ENCODE measurements around the gene UGT2A3.
"Not testable (repeated sequence)": the region's sequence is repeated elsewhere in the genome, so short reads cannot be mapped to it uniquely, and the experiment has no call there.

Gene UGT2A3

DNA sequence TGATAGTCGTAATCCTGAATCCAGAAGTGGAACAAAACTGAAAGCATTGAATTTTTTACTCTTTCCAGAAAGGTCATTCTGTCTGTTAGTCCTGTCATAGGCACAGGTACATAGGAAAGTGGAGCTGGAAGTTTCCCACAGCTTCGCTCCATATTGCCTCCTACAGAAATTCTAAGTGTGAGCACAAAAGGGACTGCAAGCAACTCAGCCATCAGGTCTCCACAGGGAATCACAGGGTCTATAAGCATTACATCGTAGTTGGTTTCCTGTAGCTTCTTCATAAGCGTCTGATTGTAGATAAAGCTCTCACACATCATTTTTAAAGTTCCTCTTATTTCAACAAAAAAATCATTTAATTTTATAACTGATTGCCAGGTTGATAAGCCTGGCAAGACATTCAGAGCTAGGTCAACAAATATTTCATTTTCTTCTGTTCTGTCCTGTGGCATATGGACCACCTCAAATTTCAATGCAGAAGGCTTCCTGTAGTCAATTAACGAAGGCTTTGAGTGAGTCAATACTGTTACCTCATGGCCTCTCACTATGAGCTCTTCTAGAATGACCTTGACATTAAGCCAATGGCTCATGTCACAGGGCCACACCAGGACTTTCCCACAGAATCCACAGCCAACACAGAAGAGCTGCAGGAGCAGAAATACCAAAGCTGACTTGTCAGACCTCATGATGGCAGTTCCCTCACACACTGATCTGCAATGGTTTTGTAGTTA lies at the start of gene UGT2A3:
UGT2A3 (minus strand) TSS at position 727 of the 728 bp plus-strand sequence; CDS start at position 683, 44 bp downstream.
- Histone ChIP-seq H3K4me1 (ENCODE audit: control insufficient read depth, insufficient read depth, low read length) (peaks cover 16% of the 10 kb centered on the region), H3K4me3 (ENCODE audit: low read length) (no peak within 1 kb of the TSS), H3K9ac (ENCODE audit: low read length) (no peak within 1 kb of the TSS), H3K27me3 (ENCODE audit: control insufficient read depth, insufficient read depth, low read length) (no peaks in the 10 kb centered on the region), H3K36me3 (ENCODE audit: control insufficient read depth, insufficient read depth, low read length) (no peaks in the 10 kb centered on the region), H3K9me3 (ENCODE audit: control insufficient read depth, low read length) (no peaks in the 10 kb centered on the region)

DNA sequence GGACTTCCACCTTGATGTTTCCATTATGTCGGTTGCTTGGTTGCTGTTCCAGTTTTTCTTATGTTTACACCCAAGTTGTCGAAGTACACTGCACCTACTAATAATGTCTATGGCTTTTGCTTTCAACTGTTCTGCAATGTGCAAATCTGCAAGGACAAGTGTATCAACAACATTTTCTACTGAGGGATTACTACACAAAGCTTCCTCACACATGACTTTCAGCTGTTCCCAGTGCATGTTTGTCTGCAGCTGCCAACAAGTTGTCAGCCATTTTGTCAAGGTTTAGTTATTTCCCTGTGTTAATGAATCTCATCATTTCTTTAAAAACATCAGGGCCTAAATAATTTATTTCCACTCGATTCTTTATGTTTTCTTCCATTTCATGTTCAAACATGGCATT lies 45.4 kb upstream of the UGT2A3 start:
- H3K36me3 ChIP-seq (ENCODE audit: control insufficient read depth, insufficient read depth, low read length): no peaks in the 10 kb centered on the region
- H3K9me3 ChIP-seq (ENCODE audit: control insufficient read depth, low read length): no peaks in the 10 kb centered on the region
- no peak overlapping the region for H3K4me3 ChIP-seq (ENCODE audit: low read length)
- no peak overlapping the region for H3K9ac ChIP-seq (ENCODE audit: low read length)
- no peaks in the 10 kb centered on the region for H3K4me1 ChIP-seq (ENCODE audit: control insufficient read depth, insufficient read depth, low read length)
- no peaks in the 10 kb centered on the region for H3K27me3 ChIP-seq (ENCODE audit: control insufficient read depth, insufficient read depth, low read length)

DNA sequence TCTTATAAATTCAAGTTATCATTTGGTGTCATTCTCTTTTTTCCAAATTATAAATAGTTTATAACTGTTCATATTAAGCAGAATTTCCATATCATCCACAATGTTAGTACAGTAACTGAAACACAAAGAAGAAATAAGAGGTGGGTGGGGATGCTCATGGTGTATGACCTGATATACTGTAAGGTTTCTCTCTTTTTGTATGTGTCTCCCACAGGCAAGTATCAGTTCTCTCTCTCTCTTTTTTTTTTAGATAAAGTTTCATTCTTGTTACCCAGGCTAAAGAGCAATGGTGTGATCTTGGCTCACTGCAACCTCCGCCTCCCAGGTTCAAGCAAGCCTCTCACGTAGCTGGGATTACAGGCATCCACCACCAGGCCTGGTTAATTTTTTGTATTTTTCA lies 43.7 kb upstream of the UGT2A3 start:
- no peak overlapping the region for H3K9ac ChIP-seq (ENCODE audit: low read length)
- H3K27me3 ChIP-seq (ENCODE audit: control insufficient read depth, insufficient read depth, low read length): no peaks in the 10 kb centered on the region
- H3K36me3 ChIP-seq (ENCODE audit: control insufficient read depth, insufficient read depth, low read length): no peaks in the 10 kb centered on the region
- H3K4me1 ChIP-seq (ENCODE audit: control insufficient read depth, insufficient read depth, low read length): no peaks in the 10 kb centered on the region
- H3K9me3 ChIP-seq (ENCODE audit: control insufficient read depth, low read length): no peaks in the 10 kb centered on the region
- no peak overlapping the region for H3K4me3 ChIP-seq (ENCODE audit: low read length)

DNA sequence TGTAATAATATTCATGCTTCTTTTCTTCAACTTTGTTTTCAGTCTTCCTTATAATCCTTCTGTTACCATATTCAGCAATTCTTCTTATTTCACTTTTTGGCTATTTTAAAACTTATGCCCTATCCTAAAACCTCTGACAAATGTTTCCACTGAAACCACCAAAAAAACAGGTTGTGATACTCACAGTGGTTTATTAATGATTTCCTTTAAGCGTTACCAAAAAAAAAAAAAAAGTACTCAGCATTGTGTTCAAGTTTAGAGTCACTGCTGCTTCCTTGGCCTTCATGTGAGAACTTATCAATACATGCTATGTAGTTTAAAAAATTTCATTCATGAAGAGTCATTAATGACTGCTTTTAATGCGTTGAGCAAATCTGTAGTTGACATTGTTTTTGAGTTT lies 35.4 kb upstream of the UGT2A3 start:
- H3K4me3 ChIP-seq (ENCODE audit: low read length): no peak overlapping the region
- no peak overlapping the region for H3K9ac ChIP-seq (ENCODE audit: low read length)
- H3K36me3 ChIP-seq (ENCODE audit: control insufficient read depth, insufficient read depth, low read length): no peaks in the 10 kb centered on the region
- H3K27me3 ChIP-seq (ENCODE audit: control insufficient read depth, insufficient read depth, low read length): no peaks in the 10 kb centered on the region
- H3K9me3 ChIP-seq (ENCODE audit: control insufficient read depth, low read length): no peaks in the 10 kb centered on the region
- H3K4me1 ChIP-seq (ENCODE audit: control insufficient read depth, insufficient read depth, low read length): no peaks in the 10 kb centered on the region

DNA sequence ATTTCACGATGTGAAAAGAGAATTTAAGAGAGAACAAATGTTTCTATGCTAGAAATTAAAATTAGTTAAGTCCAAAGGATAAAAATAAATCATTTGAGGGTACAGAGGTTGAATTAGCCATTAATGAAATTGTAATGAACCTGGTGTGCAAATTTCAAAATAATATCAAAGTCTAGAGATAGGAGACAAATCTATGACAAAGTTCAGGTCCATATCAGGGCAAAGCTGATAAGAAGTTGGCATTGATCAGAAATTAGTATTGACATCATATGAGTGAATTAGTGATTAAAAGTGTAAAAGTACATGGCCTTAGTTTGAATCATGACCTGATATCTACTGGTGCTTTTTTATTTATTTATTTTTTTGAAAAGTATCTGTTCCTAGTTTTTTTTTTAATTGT lies 33.8 kb upstream of the UGT2A3 start:
- Histone ChIP-seq H3K4me3 (ENCODE audit: low read length) (no peak overlapping the region), H3K9ac (ENCODE audit: low read length) (no peak overlapping the region), H3K36me3 (ENCODE audit: control insufficient read depth, insufficient read depth, low read length) (no peaks in the 10 kb centered on the region), H3K9me3 (ENCODE audit: control insufficient read depth, low read length) (no peaks in the 10 kb centered on the region), H3K4me1 (ENCODE audit: control insufficient read depth, insufficient read depth, low read length) (no peaks in the 10 kb centered on the region), H3K27me3 (ENCODE audit: control insufficient read depth, insufficient read depth, low read length) (no peaks in the 10 kb centered on the region)

DNA sequence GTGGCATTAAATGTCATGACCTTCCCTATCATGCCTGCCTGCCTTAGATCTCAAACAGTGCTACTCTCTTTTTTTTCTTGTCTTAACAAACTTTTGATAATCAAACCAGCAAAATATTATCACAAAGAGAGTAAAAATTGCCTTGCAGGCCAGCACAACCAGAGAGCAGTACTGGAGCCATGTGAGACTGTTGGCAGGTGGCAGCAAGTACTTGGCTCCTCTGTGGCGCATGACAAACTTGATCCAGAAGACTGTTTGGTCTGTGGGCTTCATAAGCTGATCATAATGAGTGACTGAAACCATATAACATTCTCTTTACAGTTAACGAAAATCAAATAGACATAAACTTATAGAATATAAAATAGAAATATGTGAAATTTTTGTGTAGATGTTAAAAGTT lies 33.3 kb upstream of the UGT2A3 start:
- Histone ChIP-seq H3K27me3 (ENCODE audit: control insufficient read depth, insufficient read depth, low read length) (no peaks in the 10 kb centered on the region), H3K9me3 (ENCODE audit: control insufficient read depth, low read length) (no peaks in the 10 kb centered on the region), H3K9ac (ENCODE audit: low read length) (no peak overlapping the region), H3K4me3 (ENCODE audit: low read length) (no peak overlapping the region), H3K4me1 (ENCODE audit: control insufficient read depth, insufficient read depth, low read length) (no peaks in the 10 kb centered on the region), H3K36me3 (ENCODE audit: control insufficient read depth, insufficient read depth, low read length) (no peaks in the 10 kb centered on the region)

DNA sequence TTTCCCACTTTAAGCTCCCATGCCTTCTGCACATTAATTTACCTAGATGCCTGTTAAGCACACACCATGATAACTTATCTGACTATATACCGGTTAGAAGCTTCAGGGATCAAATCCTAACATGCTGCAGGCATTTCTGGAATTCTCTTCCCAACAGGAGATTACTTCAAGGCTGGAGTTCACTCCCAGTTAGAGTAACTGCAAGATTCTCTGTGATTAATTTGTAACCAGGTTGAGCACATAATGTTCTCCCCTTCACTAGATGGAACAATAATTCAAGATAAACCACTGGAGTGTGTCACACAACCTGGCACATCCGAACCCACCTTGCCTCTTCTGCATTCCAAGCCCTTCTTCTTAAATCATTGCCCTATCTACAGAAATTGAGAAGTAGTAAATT lies 11.8 kb upstream of the UGT2A3 start:
- Histone ChIP-seq H3K27me3 (ENCODE audit: control insufficient read depth, insufficient read depth, low read length) (no peaks in the 10 kb centered on the region), H3K36me3 (ENCODE audit: control insufficient read depth, insufficient read depth, low read length) (no peaks in the 10 kb centered on the region), H3K9me3 (ENCODE audit: control insufficient read depth, low read length) (no peaks in the 10 kb centered on the region), H3K4me3 (ENCODE audit: low read length) (no peak overlapping the region), H3K9ac (ENCODE audit: low read length) (no peak overlapping the region), H3K4me1 (ENCODE audit: control insufficient read depth, insufficient read depth, low read length) (no peaks in the 10 kb centered on the region)

DNA sequence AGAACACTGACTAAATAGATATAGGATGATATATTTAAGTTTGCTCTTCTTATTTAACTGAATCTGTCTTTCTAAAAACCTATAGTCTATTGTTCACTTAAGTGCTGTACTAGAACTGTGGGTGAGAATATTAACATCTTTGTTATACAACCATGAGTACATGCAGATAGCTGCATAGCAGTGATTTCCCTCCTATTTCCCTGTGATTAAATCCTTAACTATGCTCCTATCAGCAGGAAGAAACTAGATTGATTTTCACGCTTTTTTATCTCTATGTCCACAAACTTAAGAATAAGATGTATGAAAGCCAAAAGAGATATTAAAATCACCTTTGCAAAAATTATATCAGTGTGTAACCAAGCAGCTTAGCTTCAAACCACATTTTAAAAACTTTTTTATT lies 11.3 kb upstream of the UGT2A3 start:
- Histone ChIP-seq H3K4me1 (ENCODE audit: control insufficient read depth, insufficient read depth, low read length) (no peaks in the 10 kb centered on the region), H3K9ac (ENCODE audit: low read length) (no peak overlapping the region), H3K4me3 (ENCODE audit: low read length) (no peak overlapping the region)

DNA sequence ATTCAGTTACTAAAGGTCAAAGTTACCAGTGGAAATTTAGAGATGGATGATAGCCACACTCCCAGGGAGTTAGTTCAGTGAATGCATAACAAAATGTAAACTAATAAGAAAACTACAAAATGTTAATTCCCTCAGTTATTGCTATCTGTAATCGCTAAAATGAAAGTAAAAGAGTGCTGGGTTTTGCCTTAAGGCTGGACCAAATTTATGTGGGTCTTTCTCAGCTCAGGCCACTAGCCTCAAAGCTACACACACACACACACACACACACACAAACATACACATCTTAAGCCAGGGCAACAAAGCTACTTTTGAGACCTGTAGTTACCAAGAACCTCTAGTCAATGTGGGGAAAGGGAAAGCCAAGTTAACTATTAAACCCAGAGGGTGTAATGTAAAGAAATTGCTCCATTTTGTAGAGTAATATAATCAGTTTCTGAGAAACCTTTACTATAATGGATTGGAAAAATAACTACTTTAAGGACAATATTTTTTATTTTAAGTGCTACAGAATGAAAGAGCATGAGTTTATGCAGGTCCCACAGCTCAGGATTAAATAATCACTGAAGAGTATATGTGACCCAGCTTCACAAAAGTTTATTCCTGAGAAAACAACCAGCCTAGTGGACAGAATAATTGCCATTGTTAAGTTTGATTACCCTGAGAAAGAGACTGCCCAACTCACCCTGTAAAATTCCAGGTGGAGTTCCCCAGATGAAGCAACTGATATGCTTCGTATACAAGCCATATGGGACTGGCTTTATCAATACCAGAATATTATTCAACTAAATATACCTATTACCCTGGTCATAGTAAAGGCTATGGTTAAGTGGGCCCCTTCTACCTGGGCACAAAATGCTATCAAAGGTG lies 8.9 kb upstream of the UGT2A3 start:
- no peaks in the 10 kb centered on the region for H3K36me3 ChIP-seq (ENCODE audit: control insufficient read depth, insufficient read depth, low read length)
- no peak overlapping the region for H3K4me3 ChIP-seq (ENCODE audit: low read length)
- H3K4me1 ChIP-seq (ENCODE audit: control insufficient read depth, insufficient read depth, low read length): no peaks in the 10 kb centered on the region
- H3K9me3 ChIP-seq (ENCODE audit: control insufficient read depth, low read length): no peaks in the 10 kb centered on the region
- no peak overlapping the region for H3K9ac ChIP-seq (ENCODE audit: low read length)
- H3K27me3 ChIP-seq (ENCODE audit: control insufficient read depth, insufficient read depth, low read length): no peaks in the 10 kb centered on the region

More for the DNA sequence above, 11.3 kb upstream of the UGT2A3 start:
- no peaks in the 10 kb centered on the region for H3K36me3 ChIP-seq (ENCODE audit: control insufficient read depth, insufficient read depth, low read length)
- no peaks in the 10 kb centered on the region for H3K27me3 ChIP-seq (ENCODE audit: control insufficient read depth, insufficient read depth, low read length)
- no peaks in the 10 kb centered on the region for H3K9me3 ChIP-seq (ENCODE audit: control insufficient read depth, low read length)

DNA sequence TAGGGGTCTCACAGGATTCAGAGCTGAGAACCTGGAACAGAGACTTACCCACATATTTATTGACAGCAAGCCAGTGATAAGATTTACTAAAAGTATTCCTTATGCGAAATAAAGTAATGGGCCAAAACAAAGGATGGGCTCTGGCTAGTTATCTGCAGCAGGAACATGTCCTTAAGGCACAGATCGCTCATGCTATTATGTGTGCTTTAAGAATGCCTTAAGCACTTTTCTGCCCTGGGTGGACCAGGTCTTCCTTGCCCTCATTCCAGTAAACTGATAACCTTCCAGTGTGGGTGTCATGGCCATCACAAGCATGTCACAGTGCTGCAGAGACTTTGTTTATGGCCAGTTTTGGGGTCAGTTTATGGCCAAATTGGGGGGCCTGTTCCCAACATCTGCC lies 7.5 kb upstream of the UGT2A3 start:
- not testable (repeated sequence) for H3K9me3 ChIP-seq (ENCODE audit: control insufficient read depth, low read length); H3K4me3 ChIP-seq (ENCODE audit: low read length); H3K36me3 ChIP-seq (ENCODE audit: control insufficient read depth, insufficient read depth, low read length); H3K9ac ChIP-seq (ENCODE audit: low read length); H3K27me3 ChIP-seq (ENCODE audit: control insufficient read depth, insufficient read depth, low read length); H3K4me1 ChIP-seq (ENCODE audit: control insufficient read depth, insufficient read depth, low read length)

DNA sequence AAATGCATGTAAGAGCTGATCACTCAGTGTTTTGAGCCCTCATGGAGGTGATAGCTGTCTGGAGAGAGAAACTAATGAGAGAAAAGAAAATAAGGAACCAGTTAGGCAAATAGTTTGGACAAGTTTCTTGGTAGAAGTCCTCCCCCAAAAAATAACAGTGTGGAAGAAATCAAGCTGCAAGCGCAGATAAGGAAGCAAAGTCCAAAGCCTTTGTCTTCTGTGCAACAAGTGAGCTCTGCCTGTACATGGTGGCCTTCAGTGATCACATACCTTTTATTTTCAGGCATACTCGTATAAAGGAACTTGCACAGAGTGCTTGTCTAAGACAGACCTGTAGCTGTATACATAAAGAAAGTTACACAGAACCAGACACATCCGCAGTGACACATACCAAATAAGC lies 2.5 kb upstream of the UGT2A3 start:
- no peak overlapping the region for H3K9ac ChIP-seq (ENCODE audit: low read length)
- H3K36me3 ChIP-seq (ENCODE audit: control insufficient read depth, insufficient read depth, low read length): no peaks in the 10 kb centered on the region
- no peaks in the 10 kb centered on the region for H3K27me3 ChIP-seq (ENCODE audit: control insufficient read depth, insufficient read depth, low read length)
- H3K4me3 ChIP-seq (ENCODE audit: low read length): no peak overlapping the region
- H3K9me3 ChIP-seq (ENCODE audit: control insufficient read depth, low read length): no peaks in the 10 kb centered on the region
- peaks cover 16% of the 10 kb centered on the region for H3K4me1 ChIP-seq (ENCODE audit: control insufficient read depth, insufficient read depth, low read length)

DNA sequence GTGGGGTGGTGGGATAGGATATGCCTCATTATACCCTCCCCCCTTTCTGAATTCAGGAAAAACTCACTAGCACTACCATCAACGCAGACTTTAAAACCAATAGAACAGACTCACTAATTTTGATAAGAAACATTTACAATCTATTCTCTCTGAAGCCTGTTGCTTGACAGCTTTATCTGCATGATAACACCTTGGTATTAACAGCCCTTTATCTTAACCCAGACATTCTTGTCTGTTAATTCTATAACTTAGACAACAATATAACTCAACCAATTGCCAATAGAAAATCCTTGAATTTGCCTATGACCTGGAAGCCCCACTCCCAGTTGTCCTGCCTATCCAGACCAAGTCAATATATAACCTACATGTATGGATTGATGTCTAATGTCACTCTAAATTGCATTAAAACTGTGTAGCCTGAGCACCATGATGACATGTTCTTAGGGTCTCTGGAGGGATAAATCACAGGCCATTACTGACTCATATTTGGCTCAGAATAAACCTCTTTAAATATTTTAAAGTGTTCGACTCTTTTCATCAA lies 1.5 kb upstream of the UGT2A3 start:
- Histone ChIP-seq H3K27me3 (ENCODE audit: control insufficient read depth, insufficient read depth, low read length) (no peaks in the 10 kb centered on the region), H3K4me3 (ENCODE audit: low read length) (no peak overlapping the region), H3K9ac (ENCODE audit: low read length) (no peak overlapping the region), H3K36me3 (ENCODE audit: control insufficient read depth, insufficient read depth, low read length) (no peaks in the 10 kb centered on the region), H3K9me3 (ENCODE audit: control insufficient read depth, low read length) (no peaks in the 10 kb centered on the region), H3K4me1 (ENCODE audit: control insufficient read depth, insufficient read depth, low read length) (peaks cover 16% of the 10 kb centered on the region)
